ENCODE results near the gene TTLL3. TPM values are rescaled to one million over a fixed set of nuclear protein-coding genes. Genes with fewer than 3 reads are reported as not detected.
"Not testable (repeated sequence)": the region's sequence is repeated elsewhere in the genome, so short reads cannot be mapped to it uniquely, and the experiment has no call there.

TTLL3 gene, protein sequence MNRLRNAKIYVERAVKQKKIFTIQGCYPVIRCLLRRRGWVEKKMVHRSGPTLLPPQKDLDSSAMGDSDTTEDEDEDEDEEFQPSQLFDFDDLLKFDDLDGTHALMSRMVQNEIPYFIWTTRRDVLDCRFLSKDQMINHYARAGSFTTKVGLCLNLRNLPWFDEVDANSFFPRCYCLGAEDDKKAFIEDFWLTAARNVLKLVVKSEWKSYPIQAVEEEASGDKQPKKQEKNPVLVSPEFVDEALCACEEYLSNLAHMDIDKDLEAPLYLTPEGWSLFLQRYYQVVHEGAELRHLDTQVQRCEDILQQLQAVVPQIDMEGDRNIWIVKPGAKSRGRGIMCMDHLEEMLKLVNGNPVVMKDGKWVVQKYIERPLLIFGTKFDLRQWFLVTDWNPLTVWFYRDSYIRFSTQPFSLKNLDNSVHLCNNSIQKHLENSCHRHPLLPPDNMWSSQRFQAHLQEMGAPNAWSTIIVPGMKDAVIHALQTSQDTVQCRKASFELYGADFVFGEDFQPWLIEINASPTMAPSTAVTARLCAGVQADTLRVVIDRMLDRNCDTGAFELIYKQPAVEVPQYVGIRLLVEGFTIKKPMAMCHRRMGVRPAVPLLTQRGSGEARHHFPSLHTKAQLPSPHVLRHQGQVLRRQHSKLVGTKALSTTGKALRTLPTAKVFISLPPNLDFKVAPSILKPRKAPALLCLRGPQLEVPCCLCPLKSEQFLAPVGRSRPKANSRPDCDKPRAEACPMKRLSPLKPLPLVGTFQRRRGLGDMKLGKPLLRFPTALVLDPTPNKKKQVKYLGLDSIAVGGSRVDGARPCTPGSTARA
- total RNA-seq (2014; rRNA removed; shearing (Covaris generic); ENCODE audit: low replicate concordance): 1.4 and 6.6 TPM in 2 replicates

DNA sequence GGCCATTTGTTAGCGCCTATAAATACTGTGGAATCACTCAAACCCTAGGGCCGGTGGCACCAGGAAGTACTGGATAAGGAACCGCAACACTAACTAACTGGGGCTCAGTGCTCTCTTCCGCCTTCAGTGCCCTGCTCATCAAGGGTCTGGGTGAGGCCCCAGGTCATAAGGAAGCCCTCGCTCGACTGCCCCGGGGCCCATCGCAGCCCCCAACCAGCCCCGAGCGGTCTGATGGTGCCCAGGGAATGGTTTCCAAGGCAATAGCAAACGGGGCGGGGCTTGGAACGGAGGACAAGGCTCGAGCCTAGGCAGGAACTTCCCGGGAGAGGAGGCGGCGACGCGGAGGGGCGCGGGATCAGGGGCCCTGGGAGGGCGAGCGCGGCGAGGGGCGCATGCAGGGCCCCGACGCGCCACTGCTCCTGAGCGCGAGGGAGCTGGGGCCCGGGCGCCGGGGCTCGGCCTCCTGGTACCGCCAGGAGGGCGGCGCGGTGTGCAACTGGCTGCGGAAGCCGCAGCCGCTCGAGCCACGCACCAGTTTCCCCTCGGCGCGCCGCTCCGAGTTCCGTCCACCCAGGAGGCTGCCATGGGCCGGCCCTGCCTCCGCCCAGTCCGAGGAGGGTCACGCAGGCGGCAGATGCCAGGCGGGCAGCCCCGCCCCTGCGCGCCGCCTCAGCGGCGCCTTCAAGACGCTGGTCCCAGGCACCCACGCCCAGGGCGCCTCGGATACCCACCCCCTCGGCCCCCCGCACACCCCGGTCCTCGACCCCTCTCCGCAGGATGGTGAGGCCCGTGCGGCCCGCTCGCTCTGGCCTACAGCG lies at the start of gene TTLL3:
TSS of gene TTLL3 (plus strand) at position 648 of the 818 bp plus-strand sequence. CDS start 400 bp downstream, outside the sequence.
- in situ Hi-C loops (cut with HindIII; ENCODE audit: low pct_unique_long_range_greater_than_20kb, low sequenced_read_pairs): no loop called here

GRCh38 chr3:9760779-9761505 lies 49.1 kb upstream of the TTLL3 start:
- no peak for DNase-seq (ENCODE audit: low read depth)
- in situ Hi-C loops (cut with HindIII; ENCODE audit: low pct_unique_long_range_greater_than_20kb, low sequenced_read_pairs): no loop called here

More for the DNA sequence above, at the start of gene TTLL3:
- peak; percentile 67 for DNase-seq (ENCODE audit: low read depth)

GRCh38 chr3:9761919-9762318 lies 48.1 kb upstream of the TTLL3 start:
- DNase-seq (ENCODE audit: low read depth): no peak
- in situ Hi-C loops (cut with HindIII; ENCODE audit: low pct_unique_long_range_greater_than_20kb, low sequenced_read_pairs): no loop called here

DNA sequence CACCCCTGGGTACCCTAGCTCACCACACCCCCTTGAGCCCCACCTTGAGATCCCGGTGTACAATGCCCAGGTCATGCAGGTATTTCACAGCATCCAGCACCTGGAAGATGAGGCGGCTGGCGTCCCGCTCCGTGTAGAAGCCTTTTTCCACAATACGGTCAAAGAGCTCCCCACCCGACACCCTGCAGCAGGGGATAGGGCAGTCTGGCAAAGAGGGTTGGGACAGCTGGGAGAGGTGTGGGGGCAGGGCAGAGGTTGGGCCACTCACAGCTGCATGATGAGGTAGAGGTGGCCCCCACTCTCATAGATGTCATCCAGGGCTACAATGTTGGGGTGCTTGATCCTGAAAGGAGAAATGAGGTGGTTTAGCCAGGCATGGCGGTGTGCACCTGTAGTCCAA lies 47.2 kb upstream of the TTLL3 start:
- DNase-seq (ENCODE audit: low read depth): no peak
- in situ Hi-C loops (cut with HindIII; ENCODE audit: low pct_unique_long_range_greater_than_20kb, low sequenced_read_pairs): no loop called here

DNA sequence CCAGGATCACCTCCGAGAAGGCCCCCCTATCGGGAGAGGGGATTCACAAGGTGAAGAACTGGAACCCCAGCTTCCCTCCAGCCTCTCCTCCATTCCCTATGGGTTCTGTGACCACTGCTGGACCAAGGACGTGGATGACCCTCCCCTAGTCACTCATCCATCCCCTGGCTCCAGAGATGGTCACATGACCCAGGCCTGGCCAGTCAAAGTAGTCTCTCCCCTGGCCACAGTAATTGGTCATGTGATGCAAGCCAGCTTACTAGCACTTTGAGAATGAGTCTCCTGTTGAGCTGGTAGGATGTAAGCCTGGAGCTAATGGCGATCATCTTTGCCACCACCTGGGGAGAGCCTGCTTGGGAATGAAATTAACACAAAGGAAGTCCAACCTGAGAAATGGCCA lies 44.2 kb upstream of the TTLL3 start:
- in situ Hi-C loops (cut with HindIII; ENCODE audit: low pct_unique_long_range_greater_than_20kb, low sequenced_read_pairs): no loop called here
- no peak for DNase-seq (ENCODE audit: low read depth)

DNA sequence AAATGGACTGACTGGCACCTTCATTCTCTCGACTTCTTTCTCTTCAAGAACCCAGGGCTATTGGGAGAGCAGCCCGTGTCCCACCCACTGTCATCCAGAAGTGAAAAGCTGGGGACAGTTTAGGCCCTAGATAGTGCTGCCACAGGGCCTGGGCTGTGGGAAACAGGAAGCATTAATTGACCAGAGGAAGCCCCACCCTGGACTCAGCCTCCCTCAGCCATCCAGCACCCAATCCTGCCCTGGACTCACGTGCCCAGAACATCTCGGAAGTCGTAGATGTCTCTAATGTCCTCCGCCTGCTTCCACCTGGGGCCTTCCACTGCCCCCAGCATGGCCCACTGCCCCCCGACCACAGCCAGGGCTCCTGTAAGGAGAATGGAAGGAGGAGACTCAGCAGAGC lies 42.6 kb upstream of the TTLL3 start:
- in situ Hi-C loops (cut with HindIII; ENCODE audit: low pct_unique_long_range_greater_than_20kb, low sequenced_read_pairs): no loop called here
- DNase-seq (ENCODE audit: low read depth): no peak

DNA sequence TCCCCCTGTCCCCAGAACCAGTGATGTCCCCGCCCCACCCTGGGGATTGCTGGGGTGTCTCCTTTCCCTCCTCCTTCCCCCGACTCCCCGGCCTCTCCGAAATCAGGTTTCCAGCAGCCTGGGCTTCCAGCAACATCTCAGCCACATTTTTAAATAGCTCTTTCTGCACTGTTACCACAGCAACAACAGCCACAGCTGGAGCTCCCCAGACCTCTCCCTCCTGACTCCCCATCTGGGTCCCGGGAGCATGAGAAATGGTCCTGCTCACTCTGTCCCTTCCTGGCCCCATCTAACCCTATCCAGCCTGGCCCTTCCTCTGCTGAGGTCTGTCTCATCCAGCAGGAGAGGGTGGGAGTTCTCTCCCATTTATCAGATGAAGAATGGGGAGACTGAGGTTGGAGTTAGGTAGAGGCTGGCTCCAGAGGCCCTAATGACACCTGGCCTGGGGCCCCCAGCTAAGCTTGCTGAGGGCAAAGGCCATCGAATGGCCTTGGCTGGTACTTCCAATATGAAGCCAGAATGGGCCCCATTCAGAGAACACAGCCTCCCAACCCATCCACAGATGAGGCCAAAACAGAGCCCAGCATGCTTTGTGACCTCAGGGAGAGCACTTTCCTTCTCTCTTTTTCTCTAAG lies 41.8 kb upstream of the TTLL3 start:
- in situ Hi-C loops (cut with HindIII; ENCODE audit: low pct_unique_long_range_greater_than_20kb, low sequenced_read_pairs): no loop called here
- DNase-seq (ENCODE audit: low read depth): no peak

DNA sequence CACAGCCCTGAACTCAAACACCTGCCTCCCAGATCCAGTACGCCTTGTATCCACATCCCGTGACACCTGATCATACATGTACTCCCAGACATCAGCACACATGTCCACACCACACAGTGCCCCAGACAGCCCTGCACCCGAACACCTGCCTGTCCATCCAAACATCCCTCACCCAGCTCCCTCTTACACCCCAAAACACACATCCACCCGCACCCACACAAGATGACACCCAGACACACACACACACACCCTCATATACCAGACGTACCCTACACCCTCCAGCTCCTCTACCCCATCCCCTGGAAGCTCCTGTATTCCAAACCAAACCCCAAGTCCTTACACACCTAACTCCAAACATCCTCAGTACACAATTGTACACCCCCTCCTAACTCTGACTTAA lies 41.0 kb upstream of the TTLL3 start:
- in situ Hi-C loops (cut with HindIII; ENCODE audit: low pct_unique_long_range_greater_than_20kb, low sequenced_read_pairs): no loop called here
- DNase-seq (ENCODE audit: low read depth): no peak

GRCh38 chr3:9769426-9770275 lies 40.4 kb upstream of the TTLL3 start, which contains the start of gene CAMK1:
CAMK1 (minus strand) TSS chr3:9769947; CDS start chr3:9767749, 2,198 bp downstream.
- in situ Hi-C loops (cut with HindIII; ENCODE audit: low pct_unique_long_range_greater_than_20kb, low sequenced_read_pairs): no loop called here
- peak; percentile 50 for DNase-seq (ENCODE audit: low read depth)

GRCh38 chr3:9770276-9770812 lies 39.7 kb upstream of the TTLL3 start:
- in situ Hi-C loops (cut with HindIII; ENCODE audit: low pct_unique_long_range_greater_than_20kb, low sequenced_read_pairs): no loop called here
- DNase-seq (ENCODE audit: low read depth): no peak

DNA sequence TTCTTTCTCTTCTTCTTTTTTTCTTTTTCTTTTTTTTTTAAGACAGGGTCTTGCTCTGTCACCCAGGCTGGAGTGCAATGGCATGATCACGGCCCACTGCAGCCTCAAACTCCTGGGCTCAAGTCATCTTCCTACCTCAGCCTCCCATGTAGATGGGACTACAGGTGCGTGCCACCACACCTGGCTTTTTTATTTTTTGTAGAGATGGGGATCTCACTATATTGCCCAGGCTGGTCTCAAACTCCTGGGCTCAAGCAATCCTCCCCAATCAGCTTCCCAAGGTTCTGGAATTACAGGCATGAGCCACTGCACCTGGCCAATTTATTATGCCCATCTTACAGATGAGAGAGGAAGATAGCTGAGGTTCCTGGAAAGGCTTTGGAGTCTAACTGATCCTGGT lies 39.1 kb upstream of the TTLL3 start:
- in situ Hi-C loops (cut with HindIII; ENCODE audit: low pct_unique_long_range_greater_than_20kb, low sequenced_read_pairs); DNase-seq (ENCODE audit: low read depth): not testable (repeated sequence)

GRCh38 chr3:9776896-9777693 lies 33.0 kb upstream of the TTLL3 start:
- in situ Hi-C loops (cut with HindIII; ENCODE audit: low pct_unique_long_range_greater_than_20kb, low sequenced_read_pairs): no loop called here
- no peak for DNase-seq (ENCODE audit: low read depth)

DNA sequence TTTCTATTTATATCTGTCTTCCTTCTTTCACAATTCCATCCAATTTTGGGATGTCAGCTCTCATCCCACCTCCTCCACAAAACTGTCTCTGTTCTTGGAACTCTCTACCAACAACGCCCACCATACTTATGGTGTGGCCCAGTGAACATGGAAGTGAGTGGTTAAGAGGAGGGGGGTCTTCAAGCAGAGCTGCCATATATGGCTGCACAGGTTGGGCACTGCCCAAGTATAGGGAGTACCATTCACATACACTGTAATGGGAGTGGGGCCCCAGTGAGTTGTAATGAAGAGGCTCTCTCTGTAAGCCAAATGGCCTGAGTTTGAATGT lies 32.4 kb upstream of the TTLL3 start:
- no peak for DNase-seq (ENCODE audit: low read depth)
- in situ Hi-C loops (cut with HindIII; ENCODE audit: low pct_unique_long_range_greater_than_20kb, low sequenced_read_pairs): no loop called here

DNA sequence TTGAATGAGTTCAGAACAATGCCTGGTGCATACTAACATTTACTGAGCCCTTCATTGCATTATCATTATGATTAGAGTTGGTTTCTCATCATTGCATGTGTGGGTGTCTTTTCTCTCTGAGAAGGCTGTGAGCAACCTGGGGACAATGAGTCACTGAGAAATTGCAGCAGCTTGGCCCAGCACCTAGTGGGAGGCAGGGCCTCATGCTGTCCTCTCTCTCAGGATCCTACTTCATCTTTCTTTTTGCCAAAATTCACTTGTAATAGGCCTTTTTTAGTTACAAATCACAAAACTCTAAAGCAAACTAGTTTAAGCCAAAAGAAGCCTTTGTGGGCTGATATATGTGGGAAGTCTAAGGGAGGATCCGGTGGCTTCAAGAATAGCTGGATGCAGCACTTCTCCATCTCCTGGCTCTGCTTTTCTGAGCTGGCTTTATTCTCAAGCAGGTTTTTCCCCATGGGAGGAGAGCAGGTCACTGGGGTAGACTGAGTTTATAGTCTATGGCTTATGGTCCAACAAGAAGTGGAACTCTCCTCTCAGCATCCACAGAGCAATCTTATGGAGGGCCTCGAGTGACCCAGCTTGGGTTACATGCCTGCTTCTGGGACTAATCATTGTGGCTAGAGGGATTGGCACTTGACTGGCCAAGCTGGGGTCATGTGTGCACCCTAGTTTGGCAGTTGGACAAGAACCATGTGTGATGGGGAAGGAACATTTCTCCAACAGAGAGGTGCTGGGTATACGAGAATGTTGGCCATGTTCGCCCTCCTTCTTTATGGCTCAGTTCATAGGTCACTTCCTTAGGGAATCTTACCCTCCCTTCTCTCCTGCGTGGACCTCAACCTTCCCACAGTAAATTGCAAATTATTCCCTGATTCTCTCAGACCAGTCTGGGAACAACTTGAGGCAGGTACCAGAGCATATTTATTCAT lies 31.7 kb upstream of the TTLL3 start:
- in situ Hi-C loops (cut with HindIII; ENCODE audit: low pct_unique_long_range_greater_than_20kb, low sequenced_read_pairs): no loop called here
- DNase-seq (ENCODE audit: low read depth): no peak

DNA sequence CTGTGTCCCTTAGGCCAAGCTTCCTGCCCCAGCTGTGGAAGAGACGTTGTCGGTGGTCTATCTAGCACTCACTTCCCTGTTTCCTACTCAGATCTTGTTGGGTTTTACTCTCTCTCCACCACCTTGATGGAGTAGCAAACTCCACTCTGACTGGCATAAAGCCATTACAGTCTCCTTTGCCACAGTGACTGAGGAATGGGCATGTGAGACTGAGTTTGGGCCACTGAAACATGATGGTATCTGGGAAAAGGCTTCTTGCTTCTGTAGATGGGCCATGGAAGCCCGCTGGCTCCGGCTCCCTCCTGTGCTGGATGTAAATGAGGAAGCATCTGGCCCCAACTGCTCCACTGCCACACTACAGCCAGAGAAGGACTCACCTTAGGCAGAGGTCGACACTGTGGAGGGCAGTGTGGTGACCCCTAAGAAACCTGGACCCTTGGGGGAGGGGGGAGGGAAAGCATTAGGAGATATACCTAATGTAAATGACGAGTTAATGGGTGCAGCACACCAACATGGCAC lies 30.9 kb upstream of the TTLL3 start:
- no peak for DNase-seq (ENCODE audit: low read depth)
- in situ Hi-C loops (cut with HindIII; ENCODE audit: low pct_unique_long_range_greater_than_20kb, low sequenced_read_pairs): no loop called here
